Panc1 (cell line): ENCODE results near the gene TEX264. TPM values are rescaled to one million over a fixed set of nuclear protein-coding genes. Genes with fewer than 3 reads are reported as not detected.

Source experiments
- ATAC-seq: fragments of 200-7000 bp; cut with Tn5 transposase; 2 replicates; pipeline ENCODE4 v1.9.1; 2020; ENCODE audit warnings: mild to moderate bottlenecking, moderate library complexity
- BruUV-seq: library from RNA; stranded (reverse); fragments of 400-500 nt; replicated peaks from 2 replicates; lab custom pipeline; 2021; lab: Mats Ljungman, UMichigan
- CTCF ChIA-PET: fragments of 300-600 bp; sonication (Branson Sonifier 250); formaldehyde crosslinking; loops from one replicate; lab custom pipeline; 2022; ENCODE audit warnings: antibody characterized with exemption; lab: Charles Lee
- POLR2A ChIA-PET: fragments of 300-600 bp; sonication (Branson Sonifier 250); formaldehyde crosslinking; loops from one replicate; lab custom pipeline; 2022; ENCODE audit warnings: antibody characterized with exemption; lab: Charles Lee
- DNase-seq: peaks from one replicate; pipeline ENCODE4 v3.0.0-alpha.2; 2010; ENCODE audit warnings: low read depth, low spot score
- H3K27ac ChIP-seq: 2 replicates; pipeline ENCODE4 v1.5.1; 2011; ENCODE audit warnings: mild to moderate bottlenecking, low read length, inconsistent platforms
- H3K27me3 ChIP-seq: fragments of 200-500 bp; sonication (Bioruptor generic); 2 replicates; pipeline ENCODE4 v1.6.0; 2014; ENCODE audit warnings: low read length, inconsistent platforms; ENCODE audit not compliant: control insufficient read depth, insufficient read depth
- H3K36me3 ChIP-seq: fragments of 200-500 bp; sonication (Bioruptor generic); 2 replicates; pipeline ENCODE4 v1.5.1; 2014; ENCODE audit warnings: inconsistent platforms, mild to moderate bottlenecking, low read length, moderate library complexity; ENCODE audit not compliant: control insufficient read depth, insufficient read depth
- H3K4me1 ChIP-seq: 2 replicates; pipeline ENCODE4 v1.5.1; 2011; ENCODE audit warnings: inconsistent platforms, mild to moderate bottlenecking, low read length, moderate library complexity; ENCODE audit not compliant: control insufficient read depth, insufficient read depth
- H3K4me3 ChIP-seq, 2 experiments: 2 replicates each; pipeline ENCODE4 v1.5.1; 2011 to 2012; ENCODE audit warnings: low read depth in 2 of 2, low read length in 2 of 2, mild to moderate bottlenecking in 2 of 2, inconsistent platforms in 1 of 2, moderate library complexity in 1 of 2
- H3K9me3 ChIP-seq: fragments of 200-500 bp; sonication (Bioruptor generic); 2 replicates; pipeline ENCODE4 v1.5.1; 2014; ENCODE audit warnings: low read depth, mild to moderate bottlenecking, inconsistent platforms, low read length, moderate library complexity; ENCODE audit not compliant: control insufficient read depth, insufficient read depth
- CTCF ChIP-seq: fragments of 450-650 bp; IDR thresholded peaks from 2 replicates; pipeline ENCODE4 v1.5.1; 2017; ENCODE audit warnings: mild to moderate bottlenecking
- POLR2AphosphoS5 ChIP-seq: IDR thresholded peaks from 2 replicates; pipeline ENCODE4 v1.6.1; 2012; ENCODE audit warnings: mild to moderate bottlenecking, low read depth, low read length, moderate library complexity
- REST ChIP-seq, 2 experiments: IDR thresholded peaks; 2 replicates each; pipeline ENCODE4 v1.6.1; 2011 to 2012; ENCODE audit warnings: low read depth in 2 of 2, control low read depth in 1 of 2, low read length in 1 of 2, mild to moderate bottlenecking in 1 of 2, moderate library complexity in 1 of 2; ENCODE audit not compliant: insufficient read depth in 1 of 2
- SIN3A ChIP-seq: IDR thresholded peaks from 2 replicates; pipeline ENCODE4 v1.6.1; 2012; ENCODE audit warnings: low read depth, mild to moderate bottlenecking, low read length, moderate library complexity, borderline replicate concordance; ENCODE audit not compliant: insufficient read depth
- TCF7L2 ChIP-seq: IDR thresholded peaks from 2 replicates; pipeline ENCODE4 v1.6.1; 2011; ENCODE audit warnings: mild to moderate bottlenecking, low read depth, low read length, inconsistent platforms
- in situ Hi-C: cut with HindIII; loops from 2 replicates; pipeline ENCODE4 v1.10.0; 2016; ENCODE audit warnings: low sequenced_read_pairs, low pct_unique_long_range_greater_than_20kb
- intact Hi-C: fragments of 100-400 bp; cut with micrococcal nuclease; formaldehyde crosslinking; loops from one replicate; pipeline ENCODE4 v1.10.0; 2022; ENCODE audit not compliant: unreplicated experiment
- total RNA-seq: library from RNA; stranded (reverse); gene quantifications from one replicate; pipeline ENCODE4 v1.2.1, GENCODE V29; 2021; ENCODE audit not compliant: unreplicated experiment

The TEX264 gene
- total RNA-seq, 1 experiment from 2014 or later, result 45.8 TPM

- Histone ChIP-seq H3K27me3 (no peaks in the 10 kb centered on the region; the same call in 1 of the 2 replicates), H3K4me3 (no peak overlapping the region), H3K4me1 (no peaks in the 10 kb centered on the region), H3K27ac (no peak overlapping the region), H3K9me3 (no peaks in the 10 kb centered on the region), H3K36me3 (0 out of 2 replicates have a peak, but pooled peaks cover 2% of the 10 kb centered on the region)
- ATAC-seq (no peak), DNase-seq (no peak)
- TF ChIP-seq TCF7L2 (no peak), REST (IDR thresholded peaks at IDR 0.05; ENCODE audit: insufficient read depth in 1 of 2, low read depth in 2 of 2, low read length in 1 of 2) (no peak), CTCF (no peak), SIN3A (no peak), POLR2AphosphoS5 (no peak)
- no TSS peak for BruUV-seq
- intact Hi-C loops (no loop called here), in situ Hi-C loops (no loop called here)
- ChIA-PET CTCF (no interaction called here), POLR2A (no interaction called here)
These were observed 32.9 kb downstream of the TEX264 start for GRCh38 chr3:51703761-51704510.

GRCh38 chr3:51704511-51704950 is 33.5 kb downstream of the TEX264 start:
- Histone ChIP-seq H3K9me3 (no peaks in the 10 kb centered on the region), H3K4me3 (no peak overlapping the region), H3K4me1 (no peaks in the 10 kb centered on the region), H3K27me3 (no peaks in the 10 kb centered on the region; the same call in 1 of the 2 replicates), H3K36me3 (no peaks in the 10 kb centered on the region), H3K27ac (no peak overlapping the region)
- BruUV-seq, result no TSS peak
- intact Hi-C loops (no loop called here), in situ Hi-C loops (no loop called here)
- DNase-seq, result no peak
- POLR2A ChIA-PET, result no interaction called here
- TF ChIP-seq TCF7L2 (no peak), POLR2AphosphoS5 (no peak), REST (IDR thresholded peaks at IDR 0.05; ENCODE audit: insufficient read depth in 1 of 2, low read depth in 2 of 2, low read length in 1 of 2) (no peak), CTCF (no peak), SIN3A (no peak)
- no peak for ATAC-seq
- CTCF ChIA-PET, result no interaction called here
